ENCODE measurements around the gene UBE2D3.

Gene UBE2D3

DNA sequence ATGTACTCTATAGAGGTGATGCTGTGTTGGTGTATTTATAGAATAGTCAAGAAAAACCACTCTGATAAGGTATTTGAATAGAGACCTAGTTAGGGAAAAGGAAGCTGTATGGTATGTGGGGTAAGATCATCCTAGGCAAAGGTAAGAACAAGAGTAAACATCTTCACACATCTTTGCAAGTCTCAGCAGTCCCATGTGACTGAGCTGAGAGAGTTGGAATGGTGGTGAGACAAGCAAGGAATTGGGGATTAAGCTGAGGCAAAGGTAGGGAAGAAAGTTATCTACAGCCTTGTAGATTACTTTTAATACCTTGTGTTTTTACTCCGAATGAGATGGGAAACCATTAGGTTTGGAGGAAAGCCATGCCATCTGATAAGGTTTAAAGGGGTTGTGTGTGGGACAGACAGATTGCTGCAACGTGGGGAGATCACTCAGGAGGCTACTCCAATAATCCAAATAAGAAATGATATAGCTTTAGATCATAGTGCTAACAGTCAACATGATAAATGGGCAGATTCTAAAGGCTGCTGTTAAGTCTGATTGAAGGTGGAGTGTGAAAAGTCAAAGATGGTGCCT lies 34.9 kb downstream of the UBE2D3 start:
- H3K27ac ChIP-seq = no peak overlapping the region
- TF ChIP-seq, protein P1, sequence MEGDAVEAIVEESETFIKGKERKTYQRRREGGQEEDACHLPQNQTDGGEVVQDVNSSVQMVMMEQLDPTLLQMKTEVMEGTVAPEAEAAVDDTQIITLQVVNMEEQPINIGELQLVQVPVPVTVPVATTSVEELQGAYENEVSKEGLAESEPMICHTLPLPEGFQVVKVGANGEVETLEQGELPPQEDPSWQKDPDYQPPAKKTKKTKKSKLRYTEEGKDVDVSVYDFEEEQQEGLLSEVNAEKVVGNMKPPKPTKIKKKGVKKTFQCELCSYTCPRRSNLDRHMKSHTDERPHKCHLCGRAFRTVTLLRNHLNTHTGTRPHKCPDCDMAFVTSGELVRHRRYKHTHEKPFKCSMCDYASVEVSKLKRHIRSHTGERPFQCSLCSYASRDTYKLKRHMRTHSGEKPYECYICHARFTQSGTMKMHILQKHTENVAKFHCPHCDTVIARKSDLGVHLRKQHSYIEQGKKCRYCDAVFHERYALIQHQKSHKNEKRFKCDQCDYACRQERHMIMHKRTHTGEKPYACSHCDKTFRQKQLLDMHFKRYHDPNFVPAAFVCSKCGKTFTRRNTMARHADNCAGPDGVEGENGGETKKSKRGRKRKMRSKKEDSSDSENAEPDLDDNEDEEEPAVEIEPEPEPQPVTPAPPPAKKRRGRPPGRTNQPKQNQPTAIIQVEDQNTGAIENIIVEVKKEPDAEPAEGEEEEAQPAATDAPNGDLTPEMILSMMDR (conservative IDR thresholded peaks at IDR 0.05) = no peak
- TF ChIP-seq ZFX (IDR thresholded peaks at IDR 0.05) = no peak

GRCh38 chr4:102791318-102791835 lies 36.0 kb downstream of the UBE2D3 start:
- no peak overlapping the region for H3K27ac ChIP-seq
- no peak for TF ChIP-seq ZFX (IDR thresholded peaks at IDR 0.05)
- TF ChIP-seq, protein P1 (conservative IDR thresholded peaks at IDR 0.05) = no peak

GRCh38 chr4:102789317-102789717 lies 38.0 kb downstream of the UBE2D3 start:
- TF ChIP-seq, protein P1 (conservative IDR thresholded peaks at IDR 0.05) = no peak
- TF ChIP-seq ZFX (IDR thresholded peaks at IDR 0.05) = no peak

GRCh38 chr4:102787944-102788343 lies 39.4 kb downstream of the UBE2D3 start:
- H3K27ac ChIP-seq = no peak overlapping the region
- TF ChIP-seq, protein P1 (conservative IDR thresholded peaks at IDR 0.05) = no peak
- TF ChIP-seq ZFX (IDR thresholded peaks at IDR 0.05) = no peak

More at GRCh38 chr4:102789317-102789717, 38.0 kb downstream of the UBE2D3 start:
- H3K27ac ChIP-seq = no peak overlapping the region

GRCh38 chr4:102787096-102787881 lies 40.1 kb downstream of the UBE2D3 start:
- TF ChIP-seq ZFX (IDR thresholded peaks at IDR 0.05) = no peak
- TF ChIP-seq, protein P1 (conservative IDR thresholded peaks at IDR 0.05) = no peak
- H3K27ac ChIP-seq = no peak overlapping the region

DNA sequence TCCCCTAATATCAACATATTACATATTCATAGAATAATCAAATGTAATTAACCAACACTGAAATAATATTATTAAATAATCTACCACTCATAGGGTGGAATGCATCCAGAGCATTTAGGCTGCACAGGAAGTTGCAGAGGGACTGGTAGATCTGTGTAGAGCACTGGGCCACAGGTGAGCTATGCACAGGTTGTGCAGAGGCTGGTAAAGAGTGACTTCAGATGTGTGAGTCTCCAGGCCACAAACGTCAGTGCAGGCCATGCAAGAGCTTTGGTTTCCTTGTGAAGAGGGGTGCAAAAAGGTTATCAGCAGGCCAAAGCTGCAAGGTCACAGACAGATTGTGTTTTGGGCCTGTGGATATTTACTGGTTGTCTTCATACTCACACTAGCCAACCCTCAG lies 41.1 kb downstream of the UBE2D3 start:
- no peak for TF ChIP-seq ZFX (IDR thresholded peaks at IDR 0.05)
- TF ChIP-seq, protein P1 (conservative IDR thresholded peaks at IDR 0.05) = no peak
- H3K27ac ChIP-seq = no peak overlapping the region

DNA sequence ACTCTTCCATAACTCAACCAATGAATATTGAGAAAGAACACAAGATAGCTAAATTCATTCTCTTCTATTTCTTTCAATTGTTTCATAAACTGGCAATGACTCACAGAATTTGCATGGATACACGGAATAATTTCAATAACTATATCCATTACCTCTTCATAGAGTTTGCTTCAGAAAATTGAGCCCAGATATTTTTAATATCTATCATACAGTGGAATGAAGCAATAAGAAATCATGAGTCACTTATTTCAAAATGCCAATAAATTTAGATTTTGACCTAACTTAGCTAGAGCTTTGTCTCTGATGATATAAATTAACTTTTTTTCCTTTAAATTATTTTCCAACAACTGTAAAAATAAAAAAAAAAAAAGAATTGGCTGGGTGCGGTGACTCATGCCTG lies 44.3 kb downstream of the UBE2D3 start:
- H3K27ac ChIP-seq = no peak overlapping the region
- TF ChIP-seq, protein P1 (conservative IDR thresholded peaks at IDR 0.05) = no peak
- no peak for TF ChIP-seq ZFX (IDR thresholded peaks at IDR 0.05)
